ENCODE results near the gene MED15. TPM values are rescaled to one million over a fixed set of nuclear protein-coding genes. Genes with fewer than 3 reads are reported as not detected.

The MED15 gene
- total RNA-seq, 1 donor from 2014 or later: 104 TPM

- Mint-ChIP-seq H3K9me3 (ENCODE audit: unreplicated experiment) (no peaks in the 10 kb centered on the region), H3K36me3 (ENCODE audit: unreplicated experiment) (peaks cover 11% of the 10 kb centered on the region), H3K27ac (ENCODE audit: unreplicated experiment) (no peak overlapping the region), H3K4me1 (ENCODE audit: unreplicated experiment) (no peaks in the 10 kb centered on the region), H3K27me3 (ENCODE audit: unreplicated experiment) (no peaks in the 10 kb centered on the region), H3K4me3 (ENCODE audit: unreplicated experiment) (no peak overlapping the region)
- TF ChIP-seq CTCF (IDR thresholded peaks at IDR 0.05): no peak
- no peak for DNase-seq (ENCODE audit: extremely low spot score, unreplicated experiment)
These were observed 78.4 kb downstream of the MED15 start for GRCh38 chr22:20585639-20586402.

- Mint-ChIP-seq H3K9me3 (ENCODE audit: unreplicated experiment) (no peaks in the 10 kb centered on the region), H3K4me3 (ENCODE audit: unreplicated experiment) (no peak overlapping the region), H3K27me3 (ENCODE audit: unreplicated experiment) (no peaks in the 10 kb centered on the region), H3K4me1 (ENCODE audit: unreplicated experiment) (no peaks in the 10 kb centered on the region), H3K27ac (ENCODE audit: unreplicated experiment) (no peak overlapping the region), H3K36me3 (ENCODE audit: unreplicated experiment) (peaks cover 11% of the 10 kb centered on the region)
- DNase-seq (ENCODE audit: extremely low spot score, unreplicated experiment): no peak
- no peak for TF ChIP-seq CTCF (IDR thresholded peaks at IDR 0.05)
These were observed 79.0 kb downstream of the MED15 start for GRCh38 chr22:20586403-20586745.

DNA sequence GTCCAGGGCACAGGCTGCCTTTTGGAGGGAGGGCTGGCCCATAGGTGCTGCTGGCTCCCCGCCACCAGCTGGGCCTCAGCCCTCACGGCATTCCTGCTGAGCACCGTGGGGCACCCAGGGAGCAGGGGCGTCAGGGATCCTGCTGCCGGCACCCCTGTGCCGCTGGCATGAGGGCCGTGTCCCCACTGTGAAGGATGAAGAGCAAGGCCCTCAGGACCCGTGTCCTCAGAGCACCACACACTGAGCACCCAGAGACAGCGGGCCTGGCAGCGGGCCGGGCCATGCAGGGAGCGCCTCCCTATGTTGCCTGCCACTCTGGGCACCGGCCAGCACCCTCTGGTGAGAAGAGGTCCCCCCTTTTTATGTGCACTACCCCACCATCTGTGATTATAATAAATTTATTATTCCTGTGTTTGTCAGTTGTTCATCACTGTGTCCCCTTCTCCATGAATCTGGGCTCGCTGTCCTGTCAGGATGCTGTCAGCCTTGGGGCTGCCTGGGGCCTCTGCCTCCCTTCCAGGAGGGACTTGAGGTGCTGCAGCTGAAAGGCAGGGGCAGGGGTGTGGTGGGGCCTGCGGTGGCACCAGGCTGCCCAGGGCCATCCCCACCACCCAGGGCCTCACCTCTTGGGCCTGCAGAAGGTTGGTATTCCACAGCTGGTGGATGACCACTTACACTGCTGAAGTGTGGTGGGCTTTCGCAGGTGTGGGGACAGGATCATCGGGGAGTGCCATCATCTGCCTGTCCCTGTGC, 80.0 kb downstream of the MED15 start:
- peaks cover 11% of the 10 kb centered on the region for H3K36me3 Mint-ChIP-seq (ENCODE audit: unreplicated experiment)
- no peaks in the 10 kb centered on the region for H3K9me3 Mint-ChIP-seq (ENCODE audit: unreplicated experiment)
- no peak overlapping the region for H3K4me3 Mint-ChIP-seq (ENCODE audit: unreplicated experiment)
- H3K27me3 Mint-ChIP-seq (ENCODE audit: unreplicated experiment): no peaks in the 10 kb centered on the region
- H3K4me1 Mint-ChIP-seq (ENCODE audit: unreplicated experiment): no peaks in the 10 kb centered on the region
- no peak for TF ChIP-seq CTCF (IDR thresholded peaks at IDR 0.05)
- H3K27ac Mint-ChIP-seq (ENCODE audit: unreplicated experiment): no peak overlapping the region
- DNase-seq (ENCODE audit: extremely low spot score, unreplicated experiment): no peak

DNA sequence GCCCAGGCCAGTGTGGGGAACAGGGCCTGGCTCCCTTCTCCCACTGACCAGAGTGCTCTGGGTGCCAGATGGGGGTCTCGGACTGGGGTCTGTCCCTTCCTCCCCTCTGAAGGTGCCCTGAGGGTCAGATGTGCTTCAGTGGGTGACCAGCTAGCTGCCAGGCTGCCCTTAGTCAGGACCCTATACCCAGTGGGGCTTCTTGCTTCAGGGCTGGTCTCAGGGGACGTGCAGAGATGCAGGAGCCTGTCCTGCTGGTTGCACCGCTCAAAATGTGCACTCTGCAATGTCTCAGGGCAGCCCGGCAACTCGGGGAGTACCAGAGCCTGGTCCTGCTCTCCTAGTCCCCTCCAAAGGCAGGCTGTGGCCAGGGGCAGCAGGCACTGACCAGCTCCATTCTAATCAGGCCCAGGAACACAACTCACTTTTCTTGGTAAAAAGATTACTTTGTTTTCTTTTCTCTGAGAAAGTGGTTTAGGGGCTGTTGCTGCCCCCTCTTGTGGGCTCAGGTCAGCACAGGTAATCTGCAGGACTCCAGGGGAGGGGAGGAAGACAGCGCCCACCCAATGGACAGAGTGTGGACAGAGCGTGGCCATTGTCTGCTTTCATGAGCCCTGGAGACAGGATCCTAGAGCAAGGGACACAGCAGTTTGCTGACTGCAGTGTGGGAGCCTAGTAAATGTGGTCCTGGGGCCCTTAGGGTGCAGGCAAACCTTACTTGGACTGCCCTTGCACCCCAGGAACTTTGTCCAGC, 80.9 kb downstream of the MED15 start:
- no peak for TF ChIP-seq CTCF (IDR thresholded peaks at IDR 0.05)
- Mint-ChIP-seq H3K27ac (ENCODE audit: unreplicated experiment) (no peak overlapping the region), H3K27me3 (ENCODE audit: unreplicated experiment) (no peaks in the 10 kb centered on the region), H3K9me3 (ENCODE audit: unreplicated experiment) (no peaks in the 10 kb centered on the region), H3K36me3 (ENCODE audit: unreplicated experiment) (peaks cover 5% of the 10 kb centered on the region), H3K4me3 (ENCODE audit: unreplicated experiment) (no peak overlapping the region), H3K4me1 (ENCODE audit: unreplicated experiment) (no peaks in the 10 kb centered on the region)
- no peak for DNase-seq (ENCODE audit: extremely low spot score, unreplicated experiment)

All from osteocyte (in vitro differentiated cells).